ENCODE data around the gene ZNF593OS. TPM values are rescaled to one million over a fixed set of nuclear protein-coding genes. Genes with fewer than 3 reads are reported as not detected.

The ZNF593OS gene
- total RNA-seq, 1 donor = not detected

DNA sequence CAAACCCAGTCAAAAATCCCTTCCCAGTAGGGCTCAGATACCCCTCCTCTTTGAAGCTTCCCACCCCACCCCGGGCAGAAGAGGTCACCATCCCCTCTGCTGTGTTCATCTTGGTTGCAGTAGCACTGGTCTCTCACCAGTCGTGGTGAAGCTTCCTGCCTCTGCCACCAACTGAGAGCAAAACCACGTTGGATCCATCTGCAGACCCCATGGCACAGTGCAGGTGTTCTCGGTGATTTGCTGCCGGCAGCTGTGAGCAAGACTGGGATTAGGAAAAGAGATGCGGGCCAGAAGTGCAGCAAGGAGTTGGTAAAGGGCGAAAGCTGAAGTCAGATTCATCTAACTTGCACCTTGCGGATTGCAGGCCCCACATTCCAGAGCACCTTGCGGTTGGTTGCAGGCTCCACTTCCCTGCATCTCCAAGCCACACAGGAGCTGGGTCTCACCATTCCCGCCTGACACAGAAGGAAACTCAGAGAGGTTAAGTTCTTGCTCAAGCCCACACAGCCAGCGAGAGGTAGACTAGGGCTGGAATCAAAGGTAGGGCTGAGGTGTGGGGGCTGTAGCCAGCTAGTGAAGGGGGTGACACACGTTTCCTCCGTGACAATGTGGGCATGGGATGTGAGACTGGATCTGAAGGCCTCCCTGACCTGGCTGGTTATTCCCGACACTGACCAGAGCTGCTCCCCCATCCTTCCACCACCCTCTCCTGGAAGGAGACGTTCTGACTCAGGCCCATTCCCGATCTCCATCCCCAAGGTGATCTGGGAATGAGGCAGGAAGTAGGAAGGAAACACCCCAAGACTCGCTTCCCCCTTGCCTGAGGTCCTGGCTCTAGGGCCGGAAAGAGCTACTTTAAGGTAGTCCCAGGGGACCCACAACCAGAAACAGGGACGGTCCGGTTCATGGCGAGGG, 16.0 kb downstream of the ZNF593OS start:
- TF ChIP-seq, protein P1, sequence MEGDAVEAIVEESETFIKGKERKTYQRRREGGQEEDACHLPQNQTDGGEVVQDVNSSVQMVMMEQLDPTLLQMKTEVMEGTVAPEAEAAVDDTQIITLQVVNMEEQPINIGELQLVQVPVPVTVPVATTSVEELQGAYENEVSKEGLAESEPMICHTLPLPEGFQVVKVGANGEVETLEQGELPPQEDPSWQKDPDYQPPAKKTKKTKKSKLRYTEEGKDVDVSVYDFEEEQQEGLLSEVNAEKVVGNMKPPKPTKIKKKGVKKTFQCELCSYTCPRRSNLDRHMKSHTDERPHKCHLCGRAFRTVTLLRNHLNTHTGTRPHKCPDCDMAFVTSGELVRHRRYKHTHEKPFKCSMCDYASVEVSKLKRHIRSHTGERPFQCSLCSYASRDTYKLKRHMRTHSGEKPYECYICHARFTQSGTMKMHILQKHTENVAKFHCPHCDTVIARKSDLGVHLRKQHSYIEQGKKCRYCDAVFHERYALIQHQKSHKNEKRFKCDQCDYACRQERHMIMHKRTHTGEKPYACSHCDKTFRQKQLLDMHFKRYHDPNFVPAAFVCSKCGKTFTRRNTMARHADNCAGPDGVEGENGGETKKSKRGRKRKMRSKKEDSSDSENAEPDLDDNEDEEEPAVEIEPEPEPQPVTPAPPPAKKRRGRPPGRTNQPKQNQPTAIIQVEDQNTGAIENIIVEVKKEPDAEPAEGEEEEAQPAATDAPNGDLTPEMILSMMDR (IDR thresholded peaks at IDR 0.05; ENCODE audit: insufficient read depth, low read depth, low read length) = no peak
- H3K4me3 ChIP-seq (ENCODE audit: low read depth, low read length) = no peak overlapping the region
- no peak for DNase-seq (ENCODE audit: low read depth)

DNA sequence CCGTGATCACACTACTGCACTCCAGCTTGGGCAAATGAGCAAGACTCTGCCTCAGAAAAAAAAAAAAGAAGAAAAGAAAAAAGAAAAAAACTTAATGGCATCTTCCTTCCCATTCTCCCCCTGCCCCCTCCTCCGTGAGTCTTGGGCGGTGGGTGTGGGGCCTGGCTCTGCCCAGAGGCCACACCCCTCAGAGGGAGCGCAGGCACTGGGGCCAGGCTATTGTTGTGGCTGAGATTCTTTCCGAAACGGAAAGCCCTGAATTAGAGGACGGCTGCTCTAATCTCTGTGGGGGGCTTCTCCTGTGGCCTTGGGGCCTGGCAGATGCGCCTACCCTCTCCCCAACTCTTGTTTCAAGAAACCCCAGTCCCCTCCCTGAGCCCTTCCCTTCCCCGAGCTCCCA, 16.9 kb downstream of the ZNF593OS start:
- DNase-seq (ENCODE audit: low read depth) = no peak
- TF ChIP-seq, protein P1 (IDR thresholded peaks at IDR 0.05; ENCODE audit: insufficient read depth, low read depth, low read length) = no peak
- H3K4me3 ChIP-seq (ENCODE audit: low read depth, low read length) = no peak overlapping the region

DNA sequence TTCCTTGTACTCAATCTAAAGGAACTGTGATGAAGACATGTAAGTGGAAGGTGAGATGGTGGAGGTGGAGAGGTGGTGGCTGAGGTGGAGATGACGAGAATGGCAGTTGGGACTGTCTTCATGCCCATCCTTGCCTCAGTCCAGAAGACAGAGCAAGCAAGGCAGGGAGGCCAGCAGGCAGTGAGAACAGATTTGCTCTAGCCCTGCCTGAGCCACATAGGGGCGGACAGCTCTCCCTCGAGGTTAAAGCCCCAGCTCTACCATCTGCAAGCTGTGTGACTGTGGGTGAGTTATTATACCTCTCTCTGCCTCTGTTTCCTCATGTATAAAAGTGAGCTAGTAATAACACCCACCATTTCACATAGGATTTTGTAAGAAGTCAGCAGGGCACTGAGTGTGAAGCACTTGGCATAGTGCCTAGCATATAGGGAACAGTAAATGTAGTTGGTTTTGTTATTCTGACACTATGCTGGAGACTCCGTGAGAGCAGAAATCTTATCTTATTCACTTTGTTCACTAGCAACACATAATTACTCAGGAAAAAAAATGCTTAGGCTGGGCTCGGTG, 17.6 kb downstream of the ZNF593OS start:
- DNase-seq (ENCODE audit: low read depth) = no peak
- TF ChIP-seq, protein P1 (IDR thresholded peaks at IDR 0.05; ENCODE audit: insufficient read depth, low read depth, low read length) = no peak
- no peak overlapping the region for H3K4me3 ChIP-seq (ENCODE audit: low read depth, low read length)

DNA sequence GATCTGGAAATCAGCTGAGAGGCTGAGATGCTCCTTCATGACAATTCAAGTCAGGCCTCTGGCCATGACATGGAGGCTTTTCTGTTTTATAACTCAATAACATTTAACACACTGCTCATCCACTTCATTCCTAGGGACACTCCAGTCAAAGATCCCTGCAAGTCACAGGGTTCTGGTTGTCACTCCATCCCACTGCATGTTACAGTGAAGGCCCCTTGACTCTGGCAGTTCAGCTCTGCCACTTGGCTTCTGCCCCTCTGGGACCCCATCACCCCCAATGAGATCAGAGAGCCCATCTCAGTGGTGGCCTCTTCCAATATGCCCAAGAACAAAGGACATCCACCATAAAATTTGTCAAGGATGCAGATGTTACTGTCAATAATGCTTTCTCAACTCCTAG, 22.7 kb downstream of the ZNF593OS start:
- no peak for DNase-seq (ENCODE audit: low read depth)
- TF ChIP-seq, protein P1 (IDR thresholded peaks at IDR 0.05; ENCODE audit: insufficient read depth, low read depth, low read length) = no peak
- no peak overlapping the region for H3K4me3 ChIP-seq (ENCODE audit: low read depth, low read length)

DNA sequence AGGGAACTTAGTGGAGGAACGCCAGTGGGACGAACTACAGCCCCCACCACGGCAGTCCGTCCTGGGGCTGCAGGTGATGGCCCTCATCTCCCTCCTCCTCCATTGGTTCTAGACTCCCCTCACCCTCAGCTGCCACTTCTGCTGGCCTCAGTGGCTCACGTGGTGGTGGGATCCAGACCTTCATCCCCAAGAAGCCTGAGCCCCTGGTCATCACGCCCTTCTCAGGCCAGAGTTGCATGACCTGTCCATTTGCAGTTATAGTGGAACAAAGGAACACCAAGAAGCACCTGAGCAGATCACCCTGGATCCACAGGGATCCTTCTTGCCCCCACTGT, 25.7 kb downstream of the ZNF593OS start:
- H3K4me3 ChIP-seq (ENCODE audit: low read depth, low read length) = no peak overlapping the region
- no peak for DNase-seq (ENCODE audit: low read depth)
- TF ChIP-seq, protein P1 (IDR thresholded peaks at IDR 0.05; ENCODE audit: insufficient read depth, low read depth, low read length) = no peak

DNA sequence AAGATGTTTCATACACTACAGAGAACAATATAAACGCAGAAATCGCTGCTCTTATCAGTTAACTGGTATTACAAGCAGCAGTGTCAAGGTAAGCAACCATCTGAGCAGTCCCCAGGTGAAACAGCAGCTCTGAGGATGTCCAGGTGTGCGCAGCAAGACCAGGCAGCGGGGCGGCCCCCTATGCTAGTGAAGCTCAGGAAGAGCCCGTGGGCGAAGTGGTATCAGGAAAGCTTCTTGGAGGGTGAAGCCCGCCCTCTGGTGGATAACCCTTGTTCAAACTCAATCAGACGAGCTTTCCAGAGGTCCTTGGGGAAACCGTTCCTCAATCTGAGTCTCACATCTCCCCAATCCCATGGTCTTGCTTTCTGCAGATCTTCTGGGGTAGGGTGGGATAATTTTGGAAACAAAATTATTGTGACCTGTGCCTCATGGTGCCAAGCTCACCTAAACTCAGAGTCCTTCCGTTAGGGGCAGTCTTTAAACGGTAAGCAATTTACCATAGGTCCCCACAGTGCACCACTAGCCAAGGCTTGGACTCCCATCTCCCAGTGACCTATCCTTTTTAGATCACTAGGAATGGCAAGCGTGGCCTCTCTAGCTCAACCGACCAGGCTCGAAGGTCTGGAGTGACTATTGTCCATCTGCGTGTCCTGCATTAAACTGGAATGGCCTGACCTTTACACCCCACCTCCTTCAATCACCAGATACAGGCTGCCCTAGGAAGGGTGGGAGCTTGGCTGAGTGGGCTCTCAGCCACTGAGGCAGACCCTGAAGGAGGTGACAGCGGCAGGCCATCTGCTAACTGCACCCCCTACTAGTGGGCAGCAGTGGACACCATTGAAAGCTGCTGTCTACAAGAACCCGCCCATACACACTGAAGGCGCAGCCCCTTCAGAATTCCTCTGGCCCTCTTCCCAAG, 26.3 kb downstream of the ZNF593OS start:
- no peak overlapping the region for H3K4me3 ChIP-seq (ENCODE audit: low read depth, low read length)
- TF ChIP-seq, protein P1 (IDR thresholded peaks at IDR 0.05; ENCODE audit: insufficient read depth, low read depth, low read length) = peak; percentile 77
- DNase-seq (ENCODE audit: low read depth) = peak; percentile 87
